Measurements from ENCODE around the gene CLCN2.

CLCN2 gene

GRCh38 chr3:184381261-184382224 is 20.1 kb upstream of the CLCN2 start:
- no peak for DNase-seq

GRCh38 chr3:184380627-184381260 is 19.3 kb upstream of the CLCN2 start:
- DNase-seq: no peak

- peak in 30 of 51 donors; percentile 2 to 74 (median 26) for DNase-seq
Observed at GRCh38 chr3:184380185-184380626, 18.8 kb upstream of the CLCN2 start.

GRCh38 chr3:184379358-184380184 is 18.2 kb upstream of the CLCN2 start, which contains the start of gene CHRD:
TSS of gene CHRD (plus strand) at chr3:184380054. CDS start at chr3:184380319, 265 bp downstream.
- DNase-seq: no peak

GRCh38 chr3:184378651-184379357 is 17.4 kb upstream of the CLCN2 start:
- no peak for DNase-seq

GRCh38 chr3:184377882-184378445 is 16.6 kb upstream of the CLCN2 start, which contains the start of gene THPO:
TSS of gene THPO (minus strand) at chr3:184378207. CDS start at chr3:184376259, 1,948 bp downstream.
- DNase-seq: peak in 1 of 51 donors; percentile 16

- no peak for DNase-seq
Observed at GRCh38 chr3:184377374-184377773, 16.0 kb upstream of the CLCN2 start.

GRCh38 chr3:184375747-184376461 is 14.5 kb upstream of the CLCN2 start:
- DNase-seq: no peak

- DNase-seq: no peak
Observed at GRCh38 chr3:184373422-184373821, 12.0 kb upstream of the CLCN2 start.

GRCh38 chr3:184372911-184373310 is 11.5 kb upstream of the CLCN2 start:
- no peak for DNase-seq

GRCh38 chr3:184372296-184372821 is 11.0 kb upstream of the CLCN2 start:
- DNase-seq: no peak

- peak in 47 of 51 donors; percentile 7 to 83 (median 61) for DNase-seq
Observed at GRCh38 chr3:184371570-184372018, 10.2 kb upstream of the CLCN2 start.

GRCh38 chr3:184368586-184369183 is 7.3 kb upstream of the CLCN2 start:
- peak in 30 of 51 donors; percentile 10 to 71 (median 46) for DNase-seq

GRCh38 chr3:184368116-184368515 is 6.7 kb upstream of the CLCN2 start:
- peak in 1 of 51 donors; percentile 32 for DNase-seq

- DNase-seq: no peak
Observed at GRCh38 chr3:184366619-184367289, 5.3 kb upstream of the CLCN2 start.

GRCh38 chr3:184362668-184363546 is 1.5 kb upstream of the CLCN2 start:
- peak; percentile 66 to 97 (median 89) for DNase-seq
